ENCODE results near the gene P2RX6. TPM values are rescaled to one million over a fixed set of nuclear protein-coding genes. Genes with fewer than 3 reads are reported as not detected.

Gene P2RX6
- total RNA-seq, 1 donor from 2014 or later, result 0.26 TPM

DNA sequence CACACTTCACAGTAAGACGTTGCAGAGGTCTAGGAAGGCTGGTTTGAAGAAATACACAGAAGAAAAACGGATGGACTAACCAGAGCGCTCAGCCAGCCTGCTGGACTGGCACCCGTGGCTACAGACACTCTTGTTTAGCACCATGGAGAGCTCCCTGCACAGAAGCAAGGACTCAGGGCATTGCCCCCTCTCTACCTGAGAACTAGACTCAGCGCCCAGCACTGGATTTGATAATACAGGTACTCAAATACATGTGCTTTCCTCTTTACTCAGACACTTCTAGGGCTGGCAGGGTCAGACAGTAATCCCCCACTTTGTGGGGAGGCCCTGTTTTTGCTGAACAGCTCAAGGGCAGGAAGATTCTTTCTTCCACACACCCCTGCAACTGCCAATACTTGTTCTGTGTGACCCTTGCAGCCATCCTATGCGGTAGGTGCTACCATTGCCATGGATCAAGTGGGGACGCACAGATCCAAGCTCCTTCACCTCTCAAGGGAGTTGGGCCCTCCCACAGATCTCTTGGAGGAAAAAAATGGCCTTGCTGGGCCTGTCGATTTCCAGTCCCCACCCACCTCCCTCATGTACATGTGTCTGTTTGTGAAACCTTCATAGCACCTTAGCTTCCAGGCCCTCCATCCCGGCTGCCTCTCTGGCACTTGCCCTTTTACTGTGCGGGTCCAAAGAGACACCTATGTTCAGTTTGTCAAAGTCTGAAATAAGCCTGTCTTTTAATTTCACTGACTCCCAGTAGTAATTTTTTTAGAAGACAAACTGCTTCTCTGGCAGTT, 5.1 kb upstream of the P2RX6 start:
- peak; percentile 54 for DNase-seq (ENCODE audit: low read depth)

GRCh38 chr22:21010426-21011113, 4.4 kb upstream of the P2RX6 start:
- no peak overlapping the region for H3K4me3 ChIP-seq (ENCODE audit: low read depth, low read length)
- FAIRE-seq (no peak), DNase-seq (ENCODE audit: low read depth) (no peak)
- H3K36me3 ChIP-seq (ENCODE audit: control insufficient read depth, insufficient read depth, low read length), result no peaks in the 10 kb centered on the region
- H3K27me3 ChIP-seq (ENCODE audit: control insufficient read depth, insufficient read depth, low read length), result no peaks in the 10 kb centered on the region
- TF ChIP-seq, protein P1, sequence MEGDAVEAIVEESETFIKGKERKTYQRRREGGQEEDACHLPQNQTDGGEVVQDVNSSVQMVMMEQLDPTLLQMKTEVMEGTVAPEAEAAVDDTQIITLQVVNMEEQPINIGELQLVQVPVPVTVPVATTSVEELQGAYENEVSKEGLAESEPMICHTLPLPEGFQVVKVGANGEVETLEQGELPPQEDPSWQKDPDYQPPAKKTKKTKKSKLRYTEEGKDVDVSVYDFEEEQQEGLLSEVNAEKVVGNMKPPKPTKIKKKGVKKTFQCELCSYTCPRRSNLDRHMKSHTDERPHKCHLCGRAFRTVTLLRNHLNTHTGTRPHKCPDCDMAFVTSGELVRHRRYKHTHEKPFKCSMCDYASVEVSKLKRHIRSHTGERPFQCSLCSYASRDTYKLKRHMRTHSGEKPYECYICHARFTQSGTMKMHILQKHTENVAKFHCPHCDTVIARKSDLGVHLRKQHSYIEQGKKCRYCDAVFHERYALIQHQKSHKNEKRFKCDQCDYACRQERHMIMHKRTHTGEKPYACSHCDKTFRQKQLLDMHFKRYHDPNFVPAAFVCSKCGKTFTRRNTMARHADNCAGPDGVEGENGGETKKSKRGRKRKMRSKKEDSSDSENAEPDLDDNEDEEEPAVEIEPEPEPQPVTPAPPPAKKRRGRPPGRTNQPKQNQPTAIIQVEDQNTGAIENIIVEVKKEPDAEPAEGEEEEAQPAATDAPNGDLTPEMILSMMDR (IDR thresholded peaks at IDR 0.05; ENCODE audit: insufficient read depth, low read length, severe bottlenecking), result no peak

More for the DNA sequence above, 5.1 kb upstream of the P2RX6 start:
- Histone ChIP-seq H3K36me3 (ENCODE audit: control insufficient read depth, insufficient read depth, low read length) (no peaks in the 10 kb centered on the region), H3K27me3 (ENCODE audit: control insufficient read depth, insufficient read depth, low read length) (no peaks in the 10 kb centered on the region), H3K4me3 (ENCODE audit: low read depth, low read length) (no peak overlapping the region)
- TF ChIP-seq, protein P1 (IDR thresholded peaks at IDR 0.05; ENCODE audit: insufficient read depth, low read length, severe bottlenecking), result no peak
- FAIRE-seq, result no peak

GRCh38 chr22:21012446-21013407, 2.2 kb upstream of the P2RX6 start:
- TF ChIP-seq, protein P1 (IDR thresholded peaks at IDR 0.05; ENCODE audit: insufficient read depth, low read length, severe bottlenecking), result no peak
- FAIRE-seq, result no peak

GRCh38 chr22:21013657-21014201, 1.2 kb upstream of the P2RX6 start:
- no peaks in the 10 kb centered on the region for H3K27me3 ChIP-seq (ENCODE audit: control insufficient read depth, insufficient read depth, low read length)
- FAIRE-seq, result no peak
- H3K4me3 ChIP-seq (ENCODE audit: low read depth, low read length), result peak overlapping the region; percentile 46
- TF ChIP-seq, protein P1 (IDR thresholded peaks at IDR 0.05; ENCODE audit: insufficient read depth, low read length, severe bottlenecking), result no peak
- DNase-seq (ENCODE audit: low read depth), result peak; percentile 43
- H3K36me3 ChIP-seq (ENCODE audit: control insufficient read depth, insufficient read depth, low read length), result no peaks in the 10 kb centered on the region

More at GRCh38 chr22:21012446-21013407, 2.2 kb upstream of the P2RX6 start:
- no peak for DNase-seq (ENCODE audit: low read depth)
- no peaks in the 10 kb centered on the region for H3K27me3 ChIP-seq (ENCODE audit: control insufficient read depth, insufficient read depth, low read length)
- no peak overlapping the region for H3K4me3 ChIP-seq (ENCODE audit: low read depth, low read length)
- H3K36me3 ChIP-seq (ENCODE audit: control insufficient read depth, insufficient read depth, low read length), result no peaks in the 10 kb centered on the region

DNA sequence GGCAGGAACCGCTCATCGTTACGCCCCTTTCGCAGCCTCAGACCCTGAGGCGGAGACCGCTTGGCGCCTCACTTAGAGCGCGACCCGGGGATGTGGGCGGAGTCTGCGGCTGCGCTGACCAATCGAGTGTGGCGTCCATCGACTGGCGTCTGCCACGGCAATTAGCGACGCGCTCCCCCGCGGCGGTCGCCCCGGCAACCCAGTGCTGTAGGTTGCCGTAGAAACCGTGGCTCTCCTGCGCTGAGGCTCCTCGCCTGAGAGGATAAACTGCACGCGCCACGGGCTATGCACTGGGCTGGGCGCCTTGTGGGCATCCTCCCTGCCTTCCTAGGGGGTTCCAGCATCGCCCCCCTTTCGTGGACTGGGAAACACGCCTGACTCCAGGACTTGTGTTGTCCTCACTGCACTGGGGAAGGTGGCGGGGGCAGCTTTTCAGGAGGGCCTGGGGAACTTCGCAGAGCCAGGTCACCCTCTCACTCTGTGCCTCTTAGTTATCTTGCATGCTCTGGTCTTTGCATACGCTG, 701 bp upstream of the P2RX6 start:
- no peaks in the 10 kb centered on the region for H3K27me3 ChIP-seq (ENCODE audit: control insufficient read depth, insufficient read depth, low read length)
- no peaks in the 10 kb centered on the region for H3K36me3 ChIP-seq (ENCODE audit: control insufficient read depth, insufficient read depth, low read length)
- H3K4me3 ChIP-seq (ENCODE audit: low read depth, low read length), result peak overlapping the region; percentile 46
- FAIRE-seq, result no peak
- TF ChIP-seq, protein P1 (IDR thresholded peaks at IDR 0.05; ENCODE audit: insufficient read depth, low read length, severe bottlenecking), result no peak
- peak; percentile 67 for DNase-seq (ENCODE audit: low read depth)

Data from bronchial epithelial cell (primary cell).